BJ (cell line): ENCODE measurements around the gene OR52W1. TPM values are rescaled to one million over a fixed set of nuclear protein-coding genes. Genes with fewer than 3 reads are reported as not detected.

ENCODE experiments used
- CTCF ChIA-PET: fragments of 350-600 bp; formaldehyde crosslinking; extraction: SDS; loops from one replicate; lab custom pipeline; 2021; ENCODE audit warnings: antibody characterized with exemption, inconsistent platforms; lab: Yijun Ruan, JAX
- POLR2A ChIA-PET: fragments of 300-600 bp; sonication (Branson Sonifier 250); formaldehyde crosslinking; extraction: SDS; loops from one replicate; lab custom pipeline; 2021; ENCODE audit warnings: antibody characterized with exemption; lab: Charles Lee
- DNase-seq: peaks from one replicate; pipeline ENCODE4 v3.0.0-alpha.2; 2011; ENCODE audit warnings: low read depth
- H3K27me3 ChIP-seq: 2 replicates; pipeline ENCODE4 v1.6.0; 2011; ENCODE audit warnings: low read length; ENCODE audit not compliant: control insufficient read depth, insufficient read depth
- H3K36me3 ChIP-seq: 2 replicates; pipeline ENCODE4 v1.5.1; 2011; ENCODE audit warnings: low read length; ENCODE audit not compliant: control insufficient read depth, insufficient read depth
- H3K4me3 ChIP-seq: 2 replicates; pipeline ENCODE4 v1.5.1; 2011; ENCODE audit warnings: low read depth, mild to moderate bottlenecking, control low read depth, low read length
- CTCF ChIP-seq: IDR thresholded peaks from 2 replicates; pipeline ENCODE4 v1.5.1; 2011; ENCODE audit warnings: low read depth, mild to moderate bottlenecking, control low read depth, inconsistent platforms, low read length, moderate library complexity; ENCODE audit not compliant: insufficient read depth
- polyA plus RNA-seq: library from polyadenylated mRNA; depleted of rRNA; stranded (reverse); fragments of >200 nt; gene quantifications from 2 replicates; pipeline ENCODE4 v1.2.3, GENCODE V29; 2011

Gene OR52W1
- polyA plus RNA-seq, 1 experiment, result not detected

GRCh38 chr11:6197466-6198200 lies 1.4 kb upstream of the OR52W1 start:
- no peak overlapping the region for H3K4me3 ChIP-seq
- H3K27me3 ChIP-seq, result no peaks in the 10 kb centered on the region
- no peak for TF ChIP-seq CTCF
- DNase-seq, result no peak
- CTCF ChIA-PET, result interaction anchor here (0.6 to 0.9 kb wide), 2 partner anchors 560 to 1789 kb away, joined by 3 read pairs; partner anchors contain the start of gene EIF3F
- POLR2A ChIA-PET, result no interaction called here
- H3K36me3 ChIP-seq, result no peaks in the 10 kb centered on the region

GRCh38 chr11:6200975-6201374 lies 2.0 kb downstream of the OR52W1 start:
- no peaks in the 10 kb centered on the region for H3K36me3 ChIP-seq
- no peaks in the 10 kb centered on the region for H3K27me3 ChIP-seq
- no peak for TF ChIP-seq CTCF
- ChIA-PET POLR2A (no interaction called here), CTCF (interaction anchor here (0.6 kb wide), 1 partner anchor 403 kb away, joined by 3 read pairs; the partner anchor contains the start of gene ILK)
- H3K4me3 ChIP-seq, result no peak overlapping the region
- DNase-seq, result no peak

- POLR2A ChIA-PET, result no interaction called here
- H3K4me3 ChIP-seq, result no peak overlapping the region
- H3K27me3 ChIP-seq, result no peaks in the 10 kb centered on the region
- H3K36me3 ChIP-seq, result no peaks in the 10 kb centered on the region
- DNase-seq, result no peak
- TF ChIP-seq CTCF, result no peak
- CTCF ChIA-PET, result interaction anchor here (0.8 kb wide), 1 partner anchor 152 kb away, joined by 3 read pairs; no protein-coding TSS in a partner anchor
Measured at GRCh38 chr11:6201481-6201880, 2.5 kb downstream of the OR52W1 start.

- TF ChIP-seq CTCF, result no peak
- no peak for DNase-seq
- ChIA-PET POLR2A (no interaction called here), CTCF (interaction anchor here (0.8 kb wide), 1 partner anchor 152 kb away, joined by 3 read pairs; no protein-coding TSS in a partner anchor)
- Histone ChIP-seq H3K27me3 (no peaks in the 10 kb centered on the region), H3K4me3 (no peak overlapping the region), H3K36me3 (no peaks in the 10 kb centered on the region)
Measured at GRCh38 chr11:6202041-6202440, 3.0 kb downstream of the OR52W1 start.

- Histone ChIP-seq H3K4me3 (no peak overlapping the region), H3K36me3 (no peaks in the 10 kb centered on the region), H3K27me3 (no peaks in the 10 kb centered on the region)
- DNase-seq, result no peak
- CTCF ChIA-PET, result interaction anchor here (0.7 kb wide), 1 partner anchor 47 kb away, joined by 3 read pairs; no protein-coding TSS in a partner anchor
- TF ChIP-seq CTCF, result no peak
- POLR2A ChIA-PET, result no interaction called here
Measured at GRCh38 chr11:6203327-6203726, 4.3 kb downstream of the OR52W1 start.
